Measurements from ENCODE around the gene CACNA1S. TPM values are rescaled to one million over a fixed set of nuclear protein-coding genes. Genes with fewer than 3 reads are reported as not detected.
A peak's percentile ranks its signal among the peaks of the same experiment; 100 is the strongest.

The CACNA1S gene
- total and polyA plus RNA-seq, 2 of the 4 experiments (the other 2 are of a cell fraction) = not detected

DNA sequence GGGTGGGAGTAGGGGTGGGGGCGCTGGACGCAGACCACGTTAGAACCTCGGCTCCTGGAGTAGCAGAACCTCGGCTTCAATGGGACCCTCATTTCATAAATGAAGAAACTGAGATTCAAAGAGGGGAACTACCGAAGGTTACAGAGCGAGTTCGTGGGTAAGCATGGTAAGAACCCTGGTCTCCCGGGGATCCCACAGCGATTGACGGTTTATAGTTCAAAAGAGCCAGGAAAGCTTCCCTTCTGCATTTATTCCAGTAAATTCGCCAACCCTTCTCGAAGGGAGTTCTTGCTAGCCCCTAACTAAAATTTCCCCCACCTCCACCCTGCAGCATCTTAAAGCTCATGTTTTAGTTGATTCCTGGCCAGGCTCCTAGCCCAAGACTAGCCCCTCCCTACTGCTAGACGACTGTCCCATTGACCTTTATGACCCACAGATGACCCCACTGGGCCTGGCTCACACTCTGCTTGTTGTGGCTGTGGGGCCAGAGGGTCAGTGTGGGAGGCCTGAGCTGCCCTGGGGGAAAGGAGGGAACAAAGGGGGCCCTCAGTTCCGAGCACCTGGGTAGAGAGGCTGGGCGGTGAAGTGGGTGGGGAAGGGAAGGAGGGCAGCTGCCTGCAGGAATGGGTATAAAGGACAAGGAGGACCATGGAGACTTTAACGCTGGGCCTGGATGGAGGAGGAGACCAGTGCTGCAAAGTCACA lies 88.2 kb downstream of the CACNA1S start:
- no peaks in the 10 kb centered on the region; the same call in 1 of the 2 replicates for H4K20me1 ChIP-seq (ENCODE audit: insufficient read depth, low read length)
- H2AFZ ChIP-seq (replicated peaks; ENCODE audit: low read length, poor library complexity) = no peak overlapping the region
- no peaks in the 10 kb centered on the region for H3K79me1 ChIP-seq (ENCODE audit: low read depth in 1 of 2, low read length in 2 of 2)
- no peak overlapping the region for H3K56ac ChIP-seq (ENCODE audit: extremely low read depth, insufficient read depth, low read length)
- H2AK5ac ChIP-seq (ENCODE audit: low read depth, low read length) = no peak overlapping the region
- ChIA-PET CTCF (no interaction called here), POLR2A (ENCODE audit: unreplicated experiment) (no interaction called here)
- intact Hi-C loops (cut with micrococcal nuclease) = loop anchor here (10.0 kb wide), 1 partner anchor 139 kb away; no protein-coding TSS in a partner anchor
- no peak for TF ChIP-seq RAD21 (IDR thresholded peaks at IDR 0.05; ENCODE audit: low read length)
- no peak for TF ChIP-seq SMC3 (IDR thresholded peaks at IDR 0.05; ENCODE audit: low read depth, low read length)
- TF ChIP-seq, protein P1, sequence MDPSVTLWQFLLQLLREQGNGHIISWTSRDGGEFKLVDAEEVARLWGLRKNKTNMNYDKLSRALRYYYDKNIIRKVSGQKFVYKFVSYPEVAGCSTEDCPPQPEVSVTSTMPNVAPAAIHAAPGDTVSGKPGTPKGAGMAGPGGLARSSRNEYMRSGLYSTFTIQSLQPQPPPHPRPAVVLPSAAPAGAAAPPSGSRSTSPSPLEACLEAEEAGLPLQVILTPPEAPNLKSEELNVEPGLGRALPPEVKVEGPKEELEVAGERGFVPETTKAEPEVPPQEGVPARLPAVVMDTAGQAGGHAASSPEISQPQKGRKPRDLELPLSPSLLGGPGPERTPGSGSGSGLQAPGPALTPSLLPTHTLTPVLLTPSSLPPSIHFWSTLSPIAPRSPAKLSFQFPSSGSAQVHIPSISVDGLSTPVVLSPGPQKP (IDR thresholded peaks at IDR 0.05; ENCODE audit: borderline replicate concordance, low read depth, low read length) = no peak
- no peak for TF ChIP-seq FOS (IDR thresholded peaks at IDR 0.05; ENCODE audit: low read depth, low read length)
- TF ChIP-seq, protein P2, sequence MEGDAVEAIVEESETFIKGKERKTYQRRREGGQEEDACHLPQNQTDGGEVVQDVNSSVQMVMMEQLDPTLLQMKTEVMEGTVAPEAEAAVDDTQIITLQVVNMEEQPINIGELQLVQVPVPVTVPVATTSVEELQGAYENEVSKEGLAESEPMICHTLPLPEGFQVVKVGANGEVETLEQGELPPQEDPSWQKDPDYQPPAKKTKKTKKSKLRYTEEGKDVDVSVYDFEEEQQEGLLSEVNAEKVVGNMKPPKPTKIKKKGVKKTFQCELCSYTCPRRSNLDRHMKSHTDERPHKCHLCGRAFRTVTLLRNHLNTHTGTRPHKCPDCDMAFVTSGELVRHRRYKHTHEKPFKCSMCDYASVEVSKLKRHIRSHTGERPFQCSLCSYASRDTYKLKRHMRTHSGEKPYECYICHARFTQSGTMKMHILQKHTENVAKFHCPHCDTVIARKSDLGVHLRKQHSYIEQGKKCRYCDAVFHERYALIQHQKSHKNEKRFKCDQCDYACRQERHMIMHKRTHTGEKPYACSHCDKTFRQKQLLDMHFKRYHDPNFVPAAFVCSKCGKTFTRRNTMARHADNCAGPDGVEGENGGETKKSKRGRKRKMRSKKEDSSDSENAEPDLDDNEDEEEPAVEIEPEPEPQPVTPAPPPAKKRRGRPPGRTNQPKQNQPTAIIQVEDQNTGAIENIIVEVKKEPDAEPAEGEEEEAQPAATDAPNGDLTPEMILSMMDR (conservative IDR thresholded peaks at IDR 0.05; ENCODE audit: low read depth, low read length) = no peak
- TF ChIP-seq RFX5 (IDR thresholded peaks at IDR 0.05; ENCODE audit: low read depth, low read length) = no peak
- no peak for TF ChIP-seq MAZ (IDR thresholded peaks at IDR 0.05; ENCODE audit: borderline replicate concordance, low read depth, low read length)
- H3K4me1 ChIP-seq (ENCODE audit: control insufficient read depth, insufficient read depth, low read length) = peaks cover 5% of the 10 kb centered on the region
- no peak overlapping the region for H2BK5ac ChIP-seq (ENCODE audit: low read depth, low read length, poor library complexity, severe bottlenecking)
- peak overlapping the region; percentile 47 for H2AK9ac ChIP-seq (replicated peaks; ENCODE audit: low read depth, low read length, poor library complexity)
- H3K4me3 ChIP-seq (ENCODE audit: insufficient read depth, low read depth, low read length) = no peak overlapping the region
- no peak overlapping the region for H3K23ac ChIP-seq (ENCODE audit: low read depth, low read length)
- H2BK15ac ChIP-seq (ENCODE audit: low read depth, low read length) = no peak overlapping the region
- dilution Hi-C loops (cut with HindIII; ENCODE audit: low sequenced_read_pairs, unreplicated experiment) = no loop called here
- H4K8ac ChIP-seq (ENCODE audit: low read depth in 2 of 2, low read length in 2 of 2) = no peak overlapping the region
- H3K9me3 ChIP-seq (ENCODE audit: control insufficient read depth, insufficient read depth, low read length) = no peaks in the 10 kb centered on the region
- no peak overlapping the region for H3K9ac ChIP-seq (ENCODE audit: low read depth, low read length)
- H3K18ac ChIP-seq (ENCODE audit: low read depth, low read length) = no peak overlapping the region
- no peak for ATAC-seq (ENCODE audit: low read depth)
- no peak overlapping the region for H4K91ac ChIP-seq (ENCODE audit: insufficient read depth, low read depth, low read length)
- no peak overlapping the region for H3K4ac ChIP-seq (ENCODE audit: low read depth, low read length)
- H3K4me2 ChIP-seq (ENCODE audit: low read depth, low read length) = no peak overlapping the region
- no peak for DNase-seq
- in situ Hi-C loops (cut with MboI; ENCODE audit: low sequenced_read_pairs) = no loop called here
- H3K9me1 ChIP-seq (ENCODE audit: insufficient read depth, low read length) = peaks cover 3% of the 10 kb centered on the region; the same call in 1 of the 2 replicates
- WGBS, 2 experiments (ENCODE audit: extremely low coverage in 2 of 2, insufficient read length in 1 of 2) = 37% methylated on average over 12 of the region's 17 CpGs; no CpG with 5 or more reads in 1 of the 2 experiments
- no peak overlapping the region for H2BK20ac ChIP-seq (ENCODE audit: low read depth, low read length)
- no TSS peak for BruUV-seq (replicated peaks)
- no peaks in the 10 kb centered on the region for H3K36me3 ChIP-seq (ENCODE audit: control insufficient read depth, insufficient read depth, low read length)
- no peak overlapping the region for H4K5ac ChIP-seq (ENCODE audit: low read depth, low read length)
- no peak overlapping the region for H3K14ac ChIP-seq (replicated peaks; ENCODE audit: low read depth, low read length)
- H2BK120ac ChIP-seq (ENCODE audit: low read depth, low read length) = no peak overlapping the region
- peaks cover 11% of the 10 kb centered on the region for H3K27me3 ChIP-seq (ENCODE audit: control insufficient read depth, insufficient read depth, low read length)
- H3K27ac ChIP-seq (ENCODE audit: insufficient read depth, low read length) = no peak overlapping the region

Data from IMR-90 (cell line).